ENCODE measurements around the gene ADAMTS17.

ADAMTS17 gene

GRCh38 chr15:100159436-100159835 lies 182.3 kb downstream of the ADAMTS17 start:
- Histone ChIP-seq H3K79me2 (ENCODE audit: low read length) (no peaks in the 10 kb centered on the region), H3K9me3 (ENCODE audit: insufficient read depth, low read length) (no peaks in the 10 kb centered on the region)
- TF ChIP-seq CTCF (IDR thresholded peaks at IDR 0.05; ENCODE audit: low read depth, low read length) (no peak), EZH2phosphoT487 (IDR thresholded peaks at IDR 0.05; ENCODE audit: low read depth) (no peak)

GRCh38 chr15:100158356-100158755 lies 183.4 kb downstream of the ADAMTS17 start:
- H4K20me1 ChIP-seq (ENCODE audit: insufficient read depth, low read length), result no peaks in the 10 kb centered on the region
- no peaks in the 10 kb centered on the region for H3K79me2 ChIP-seq (ENCODE audit: low read length)
- no peak overlapping the region for H3K4me2 ChIP-seq (ENCODE audit: low read length)
- no peak overlapping the region for H2AFZ ChIP-seq (ENCODE audit: low read depth, low read length)
- no peaks in the 10 kb centered on the region for H3K27me3 ChIP-seq (ENCODE audit: low read depth, low read length)
- H3K27ac ChIP-seq (ENCODE audit: low read length), result no peak overlapping the region
- no peak overlapping the region for H3K9ac ChIP-seq (ENCODE audit: low read length)
- no peak overlapping the region for H3K4me3 ChIP-seq (ENCODE audit: low read length)
- H3K36me3 ChIP-seq (replicated peaks; ENCODE audit: low read depth, low read length), result no peaks in the 10 kb centered on the region
- no peak for TF ChIP-seq CTCF (IDR thresholded peaks at IDR 0.05; ENCODE audit: low read depth, low read length)
- TF ChIP-seq EZH2phosphoT487 (IDR thresholded peaks at IDR 0.05; ENCODE audit: low read depth), result no peak
- no peaks in the 10 kb centered on the region for H3K4me1 ChIP-seq (ENCODE audit: low read length)
- H3K9me3 ChIP-seq (ENCODE audit: insufficient read depth, low read length), result no peaks in the 10 kb centered on the region

More at GRCh38 chr15:100159436-100159835, 182.3 kb downstream of the ADAMTS17 start:
- no peaks in the 10 kb centered on the region for H3K27me3 ChIP-seq (ENCODE audit: low read depth, low read length)
- H3K27ac ChIP-seq (ENCODE audit: low read length), result no peak overlapping the region
- H3K4me3 ChIP-seq (ENCODE audit: low read length), result no peak overlapping the region
- H2AFZ ChIP-seq (ENCODE audit: low read depth, low read length), result no peak overlapping the region
- H3K4me2 ChIP-seq (ENCODE audit: low read length), result no peak overlapping the region
- no peaks in the 10 kb centered on the region for H3K36me3 ChIP-seq (replicated peaks; ENCODE audit: low read depth, low read length)
- no peaks in the 10 kb centered on the region for H3K4me1 ChIP-seq (ENCODE audit: low read length)
- H3K9ac ChIP-seq (ENCODE audit: low read length), result no peak overlapping the region
- no peaks in the 10 kb centered on the region for H4K20me1 ChIP-seq (ENCODE audit: insufficient read depth, low read length)

GRCh38 chr15:100156201-100156600 lies 185.6 kb downstream of the ADAMTS17 start:
- TF ChIP-seq EZH2phosphoT487 (IDR thresholded peaks at IDR 0.05; ENCODE audit: low read depth), result no peak

GRCh38 chr15:100154338-100154737 lies 187.4 kb downstream of the ADAMTS17 start:
- Histone ChIP-seq H3K9me3 (ENCODE audit: insufficient read depth, low read length) (no peaks in the 10 kb centered on the region), H3K27me3 (ENCODE audit: low read depth, low read length) (no peaks in the 10 kb centered on the region), H3K36me3 (replicated peaks; ENCODE audit: low read depth, low read length) (no peaks in the 10 kb centered on the region), H3K27ac (ENCODE audit: low read length) (no peak overlapping the region), H3K9ac (ENCODE audit: low read length) (no peak overlapping the region), H2AFZ (ENCODE audit: low read depth, low read length) (no peak overlapping the region), H4K20me1 (ENCODE audit: insufficient read depth, low read length) (no peaks in the 10 kb centered on the region), H3K4me2 (ENCODE audit: low read length) (no peak overlapping the region), H3K4me3 (ENCODE audit: low read length) (no peak overlapping the region), H3K79me2 (ENCODE audit: low read length) (no peaks in the 10 kb centered on the region), H3K4me1 (ENCODE audit: low read length) (no peaks in the 10 kb centered on the region)
- TF ChIP-seq CTCF (IDR thresholded peaks at IDR 0.05; ENCODE audit: low read depth, low read length) (no peak), EZH2phosphoT487 (IDR thresholded peaks at IDR 0.05; ENCODE audit: low read depth) (no peak)

More at GRCh38 chr15:100156201-100156600, 185.6 kb downstream of the ADAMTS17 start:
- Histone ChIP-seq H3K4me1 (ENCODE audit: low read length) (no peaks in the 10 kb centered on the region), H3K9me3 (ENCODE audit: insufficient read depth, low read length) (no peaks in the 10 kb centered on the region), H2AFZ (ENCODE audit: low read depth, low read length) (no peak overlapping the region), H3K27me3 (ENCODE audit: low read depth, low read length) (no peaks in the 10 kb centered on the region), H3K4me3 (ENCODE audit: low read length) (no peak overlapping the region), H3K4me2 (ENCODE audit: low read length) (no peak overlapping the region), H3K79me2 (ENCODE audit: low read length) (no peaks in the 10 kb centered on the region), H4K20me1 (ENCODE audit: insufficient read depth, low read length) (no peaks in the 10 kb centered on the region), H3K9ac (ENCODE audit: low read length) (no peak overlapping the region), H3K36me3 (replicated peaks; ENCODE audit: low read depth, low read length) (no peaks in the 10 kb centered on the region), H3K27ac (ENCODE audit: low read length) (no peak overlapping the region)

Data from OCI-LY3 (cell line).